Activated CD8-positive, alpha-beta memory T cell treated with anti-CD3 and anti-CD28 coated beads, Interleukin-2, amount 10 ng/mL, durations not matched to agents 7 days and 5 days (primary cell): ENCODE data around the gene EPPIN. TPM values are rescaled to one million over a fixed set of nuclear protein-coding genes. Genes with fewer than 3 reads are reported as not detected.

ENCODE experiments used
- ATAC-seq: fragments of 150-1000 bp; cut with Tn5 transposase; one replicate; pipeline ENCODE4 v1.10.0; 2021; ENCODE audit warnings: moderate library complexity
- CTCF ChIA-PET: fragments of 350-600 bp; sonication (Branson Sonifier 250); formaldehyde crosslinking; loops from one replicate; lab custom pipeline; 2021; ENCODE audit warnings: antibody characterized with exemption; lab: Charles Lee
- DNase-seq: peaks from one replicate; pipeline ENCODE4 v3.0.0-alpha.2; 2020
- H3K27ac Mint-ChIP-seq: one replicate; pipeline ENCODE4 v1.8.0; 2021; ENCODE audit warnings: mild to moderate bottlenecking, mixed read lengths
- H3K27me3 Mint-ChIP-seq: one replicate; pipeline ENCODE4 v1.8.0; 2021; ENCODE audit warnings: mixed read lengths
- H3K36me3 Mint-ChIP-seq: one replicate; pipeline ENCODE4 v1.8.0; 2021; ENCODE audit warnings: mild to moderate bottlenecking, mixed read lengths
- H3K4me1 Mint-ChIP-seq: one replicate; pipeline ENCODE4 v1.8.0; 2021; ENCODE audit warnings: mixed read lengths
- H3K4me3 Mint-ChIP-seq: one replicate; pipeline ENCODE4 v1.8.0; 2021; ENCODE audit warnings: mild to moderate bottlenecking, moderate library complexity, mixed read lengths
- H3K9me3 Mint-ChIP-seq: one replicate; pipeline ENCODE4 v1.8.0; 2022; ENCODE audit warnings: low read depth, mixed read lengths
- total RNA-seq, 2 experiments: library from RNA; stranded (reverse); gene quantifications; one replicate each; pipeline ENCODE4 v1.2.3, GENCODE V29; 2021

The EPPIN gene
- total RNA-seq, 2 experiments from 2014 or later: not detected

DNA sequence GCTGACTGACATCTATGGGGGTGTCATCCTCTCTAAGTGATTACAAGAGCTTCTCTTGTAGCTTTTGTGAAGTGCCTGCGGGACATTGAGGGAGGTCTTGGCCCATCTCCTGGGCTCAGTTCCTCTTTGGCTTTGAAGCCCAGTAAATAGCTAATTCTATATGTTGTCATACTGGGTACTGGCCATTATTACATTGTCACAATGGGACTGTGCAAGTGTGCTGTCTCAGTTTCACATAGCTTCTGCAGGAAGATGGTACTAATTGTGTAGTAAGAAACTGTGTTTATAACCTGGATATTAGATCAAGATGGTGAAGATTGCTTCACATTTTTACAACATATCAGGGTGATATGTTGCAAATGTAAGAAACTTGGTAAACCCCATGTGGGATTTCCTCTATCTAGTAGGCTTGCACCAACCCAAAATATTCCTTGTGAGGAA is 51.7 kb downstream of the EPPIN start:
- Mint-ChIP-seq H3K36me3 (no peaks in the 10 kb centered on the region), H3K27me3 (peaks cover 27% of the 10 kb centered on the region), H3K4me3 (no peak overlapping the region), H3K9me3 (no peaks in the 10 kb centered on the region), H3K4me1 (no peaks in the 10 kb centered on the region), H3K27ac (no peak overlapping the region)
- CTCF ChIA-PET: no interaction called here
- DNase-seq (no peak), ATAC-seq (no peak)

Other genes starting within 250 kb of the EPPIN start
- gene RBPJL, start 240.6 kb downstream of the EPPIN start, total RNA-seq: not detected
- gene MATN4, start 239.1 kb downstream of the EPPIN start, total RNA-seq: 1 to 10 TPM in 1 of 2 experiments, under 1 TPM in 1; 0.64 to 2.2 TPM
- 10 to 100 TPM; 15.0 to 50.7 TPM for gene SDC4, start 199.0 kb downstream of the EPPIN start, total RNA-seq
- gene SYS1, start 184.2 kb downstream of the EPPIN start, total RNA-seq: 10 to 100 TPM; 19.6 to 24.9 TPM
- under 1 TPM in 1 of 2 experiments, not detected in 1; 0.15 TPM for gene TP53TG5, start 169.1 kb downstream of the EPPIN start, total RNA-seq
- gene DBNDD2, start 139.1 kb downstream of the EPPIN start, total RNA-seq: 1 to 10 TPM; 6.6 to 9.7 TPM
- gene PIGT, start 131.3 kb downstream of the EPPIN start, total RNA-seq: 10 to 100 TPM; 68.0 to 79.2 TPM
- not detected for gene WFDC2, start 77.6 kb downstream of the EPPIN start, total RNA-seq
- not detected for gene SPINT3, start 31.8 kb downstream of the EPPIN start, total RNA-seq
- gene WFDC6, start 7.9 kb downstream of the EPPIN start, total RNA-seq: not detected
- not detected for gene WFDC8, start 31.9 kb upstream of the EPPIN start, total RNA-seq
- not detected for gene WFDC10A, start 82.3 kb upstream of the EPPIN start, total RNA-seq
- gene WFDC9, start 83.9 kb upstream of the EPPIN start, total RNA-seq: not detected
- not detected for gene WFDC11, start 122.8 kb upstream of the EPPIN start, total RNA-seq
- gene WFDC13, start 154.6 kb upstream of the EPPIN start, total RNA-seq: not detected
- gene WFDC10B, start 157.6 kb upstream of the EPPIN start, total RNA-seq: not detected
- not detected for gene SPINT4, start 174.9 kb upstream of the EPPIN start, total RNA-seq
- not detected for gene WFDC3, start 244.5 kb upstream of the EPPIN start, total RNA-seq
- 10 to 100 TPM; 30.5 to 32.7 TPM for gene DNTTIP1, start 244.6 kb upstream of the EPPIN start, total RNA-seq